Neural crest cell (in vitro differentiated cells): ENCODE data around the gene FBRSL1. TPM values are rescaled to one million over a fixed set of nuclear protein-coding genes. Genes with fewer than 3 reads are reported as not detected.

Experiments used
- DNase-seq: peaks from one replicate; pipeline ENCODE4 v3.0.0; 2021; ENCODE audit warnings: low read depth, mixed read lengths, low spot score
- H3K27ac Mint-ChIP-seq: one replicate; pipeline ENCODE4 v1.8.0; 2021; ENCODE audit warnings: mild to moderate bottlenecking, mixed read lengths; ENCODE audit not compliant: unreplicated experiment
- H3K27me3 Mint-ChIP-seq: 2 replicates; pipeline ENCODE4 v1.8.0; 2021; ENCODE audit warnings: low read depth, mild to moderate bottlenecking, mixed read lengths
- H3K36me3 Mint-ChIP-seq: 2 replicates; pipeline ENCODE4 v1.8.0; 2021; ENCODE audit warnings: low read depth, mild to moderate bottlenecking, mixed read lengths
- H3K4me1 Mint-ChIP-seq: 2 replicates; pipeline ENCODE4 v1.8.0; 2021; ENCODE audit warnings: mixed read lengths
- H3K4me3 Mint-ChIP-seq: one replicate; pipeline ENCODE4 v1.8.0; 2021; ENCODE audit warnings: mild to moderate bottlenecking, mixed read lengths
- H3K9me3 Mint-ChIP-seq: 2 replicates; pipeline ENCODE4 v1.8.0; 2021; ENCODE audit warnings: mixed read lengths
- CTCF ChIP-seq: fragments of 200-600 bp; sonication (generic); conservative IDR thresholded peaks from 2 replicates; pipeline ENCODE4 v1.5.0; 2021; ENCODE audit warnings: antibody characterized with exemption, mild to moderate bottlenecking
- total RNA-seq: library from RNA; stranded (reverse); gene quantifications from 2 replicates; pipeline ENCODE4 v1.2.1, GENCODE V29; 2021

FBRSL1 gene
- total RNA-seq, 1 donor from 2014 or later: 118 TPM

GRCh38 chr12:132534076-132534475 lies 44.1 kb downstream of the FBRSL1 start:
- DNase-seq: no peak
- peaks cover 22% of the 10 kb centered on the region for H3K4me1 Mint-ChIP-seq
- H3K27ac Mint-ChIP-seq: no peak overlapping the region
- H3K9me3 Mint-ChIP-seq: peaks cover 18% of the 10 kb centered on the region
- no peak overlapping the region for H3K4me3 Mint-ChIP-seq
- peaks cover 4% of the 10 kb centered on the region for H3K27me3 Mint-ChIP-seq
- TF ChIP-seq CTCF: no peak
- H3K36me3 Mint-ChIP-seq: peaks cover 32% of the 10 kb centered on the region

DNA sequence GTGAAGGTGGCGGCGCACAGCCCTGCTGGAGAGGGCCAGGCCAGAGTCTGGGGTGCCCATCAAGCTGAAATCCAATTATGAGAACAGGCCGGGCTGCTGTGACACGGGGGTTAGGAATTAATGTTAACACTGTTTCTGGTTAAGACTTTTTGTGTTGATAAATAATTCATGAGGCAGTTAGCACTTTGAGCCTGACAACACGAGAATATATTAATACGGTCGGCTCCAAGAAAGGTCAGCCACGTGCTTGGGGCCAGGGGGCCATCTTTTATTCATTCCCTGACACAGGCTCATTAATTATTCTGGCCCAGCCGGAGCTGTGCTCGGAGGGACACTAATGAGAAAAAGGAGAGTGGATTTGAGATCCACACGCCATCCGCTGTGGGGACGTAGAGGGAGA lies 45.1 kb downstream of the FBRSL1 start:
- Mint-ChIP-seq H3K27ac (peak overlapping the region; percentile 78), H3K4me3 (peak overlapping the region; percentile 68), H3K9me3 (peaks cover 18% of the 10 kb centered on the region), H3K27me3 (peaks cover 4% of the 10 kb centered on the region), H3K4me1 (peaks cover 22% of the 10 kb centered on the region), H3K36me3 (peaks cover 30% of the 10 kb centered on the region)
- no peak for TF ChIP-seq CTCF
- DNase-seq: no peak

GRCh38 chr12:132536102-132536876 lies 46.3 kb downstream of the FBRSL1 start:
- no peak overlapping the region for H3K4me3 Mint-ChIP-seq
- H3K36me3 Mint-ChIP-seq: peaks cover 28% of the 10 kb centered on the region
- H3K27me3 Mint-ChIP-seq: peaks cover 4% of the 10 kb centered on the region
- no peak for DNase-seq
- H3K9me3 Mint-ChIP-seq: peaks cover 18% of the 10 kb centered on the region
- no peak for TF ChIP-seq CTCF
- peaks cover 22% of the 10 kb centered on the region for H3K4me1 Mint-ChIP-seq
- no peak overlapping the region for H3K27ac Mint-ChIP-seq

DNA sequence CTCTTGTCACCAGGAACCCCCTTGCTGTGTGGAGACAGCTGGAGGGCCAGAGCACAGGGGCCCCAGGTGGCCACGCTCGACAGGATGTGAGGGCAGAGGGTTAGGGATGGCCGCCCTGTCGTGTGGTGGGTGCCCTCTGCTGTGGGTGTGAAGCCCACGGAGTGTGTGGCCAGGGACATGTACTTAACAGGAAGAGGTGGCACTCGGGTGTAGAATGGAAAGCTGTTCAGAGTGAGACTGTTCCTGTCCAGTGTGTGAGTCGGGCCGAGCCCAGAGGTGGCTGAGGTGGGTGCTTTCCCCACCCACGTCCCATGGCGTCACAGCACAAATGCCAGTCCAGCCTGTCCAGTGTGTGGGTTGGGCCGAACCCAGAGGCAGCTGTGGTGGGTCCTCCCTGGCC lies 47.1 kb downstream of the FBRSL1 start:
- H3K27me3 Mint-ChIP-seq: peaks cover 4% of the 10 kb centered on the region
- no peak overlapping the region for H3K4me3 Mint-ChIP-seq
- no peak for TF ChIP-seq CTCF
- H3K27ac Mint-ChIP-seq: no peak overlapping the region
- no peak for DNase-seq
- peaks cover 22% of the 10 kb centered on the region for H3K4me1 Mint-ChIP-seq
- peaks cover 16% of the 10 kb centered on the region for H3K9me3 Mint-ChIP-seq
- H3K36me3 Mint-ChIP-seq: peaks cover 23% of the 10 kb centered on the region

DNA sequence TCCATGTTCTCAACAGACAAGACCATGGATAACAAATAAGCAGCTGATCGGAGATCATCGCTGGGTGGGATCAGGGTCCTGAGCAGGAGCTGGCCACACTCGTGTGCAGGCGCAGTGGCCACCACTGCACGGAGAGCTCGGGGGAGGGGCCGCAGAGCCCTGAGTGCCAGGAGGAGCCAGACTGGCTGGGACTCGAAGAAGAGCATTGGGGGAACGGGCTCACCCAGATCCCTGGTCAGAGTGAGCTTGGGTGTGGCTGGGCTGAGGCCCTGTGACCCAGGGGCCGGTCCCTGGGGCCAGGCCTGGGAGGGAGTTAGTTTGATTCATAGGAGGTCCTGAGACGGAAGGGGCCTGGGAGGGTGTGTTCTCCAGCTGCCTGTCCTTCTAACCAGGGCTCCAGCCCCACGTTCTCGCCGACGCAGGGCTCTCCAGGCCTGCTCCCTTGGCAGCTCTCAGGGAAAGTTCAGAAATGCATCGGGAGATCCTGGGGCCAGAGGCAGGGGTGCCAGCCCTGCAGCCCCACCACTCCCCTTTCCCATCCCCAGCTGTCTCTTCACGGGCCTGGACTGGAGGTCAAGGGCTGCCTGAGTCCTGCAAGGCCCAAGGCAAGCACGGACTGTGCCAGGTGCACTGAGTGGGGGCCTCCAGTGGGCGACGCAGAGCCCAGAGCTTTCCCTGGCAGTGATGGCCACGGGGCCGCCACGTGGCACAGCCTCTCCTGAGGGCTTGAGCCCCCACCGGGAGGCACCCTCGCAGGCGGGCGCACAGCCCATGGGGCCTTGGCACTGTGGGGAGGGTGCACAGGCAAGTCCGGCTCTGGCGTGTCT lies 48.1 kb downstream of the FBRSL1 start:
- Mint-ChIP-seq H3K4me1 (peaks cover 22% of the 10 kb centered on the region), H3K27me3 (peaks cover 4% of the 10 kb centered on the region)
- no peak for TF ChIP-seq CTCF

More for the DNA sequence above, 48.1 kb downstream of the FBRSL1 start:
- Mint-ChIP-seq H3K36me3 (peaks cover 23% of the 10 kb centered on the region), H3K27ac (no peak overlapping the region), H3K9me3 (peaks cover 16% of the 10 kb centered on the region), H3K4me3 (no peak overlapping the region)
- DNase-seq: no peak
